Activated CD8-positive, alpha-beta T cell treated with anti-CD3 and anti-CD28 coated beads for 36 hours (primary cell): ENCODE results near the gene SPI1. TPM values are rescaled to one million over a fixed set of nuclear protein-coding genes. Genes with fewer than 3 reads are reported as not detected.

Experiments used
- ATAC-seq: fragments of 200-7000 bp; cut with Tn5 transposase; one replicate; pipeline ENCODE4 v1.10.0; 2021; ENCODE audit warnings: mild to moderate bottlenecking, moderate library complexity
- CTCF ChIA-PET: fragments of 350-600 bp; sonication (Branson Sonifier 250); formaldehyde crosslinking; loops from one replicate; lab custom pipeline; 2021; ENCODE audit warnings: antibody characterized with exemption; lab: Charles Lee
- POLR2A ChIA-PET: fragments of 350-600 bp; sonication (Branson Sonifier 250); formaldehyde crosslinking; loops from one replicate; lab custom pipeline; 2021; ENCODE audit warnings: antibody characterized with exemption; lab: Charles Lee
- DNase-seq: peaks from one replicate; pipeline ENCODE4 v3.0.0-alpha.2; 2020
- H3K27ac Mint-ChIP-seq: one replicate; pipeline ENCODE4 v1.8.0; 2021; ENCODE audit warnings: mild to moderate bottlenecking, mixed read lengths
- H3K27me3 Mint-ChIP-seq: one replicate; pipeline ENCODE4 v1.8.0; 2021; ENCODE audit warnings: mixed read lengths
- H3K36me3 Mint-ChIP-seq: one replicate; pipeline ENCODE4 v1.8.0; 2021; ENCODE audit warnings: low read depth, mixed read lengths
- H3K4me1 Mint-ChIP-seq: one replicate; pipeline ENCODE4 v1.8.0; 2021; ENCODE audit warnings: low read depth, mixed read lengths
- H3K4me3 Mint-ChIP-seq: one replicate; pipeline ENCODE4 v1.8.0; 2021; ENCODE audit warnings: mild to moderate bottlenecking, moderate library complexity, mixed read lengths
- H3K9me3 Mint-ChIP-seq: one replicate; pipeline ENCODE4 v1.8.0; 2021; ENCODE audit warnings: mixed read lengths
- CTCF ChIP-seq: fragments of 200-600 bp; IDR thresholded peaks from one replicate; pipeline ENCODE4 v1.8.0; 2022; ENCODE audit warnings: antibody characterized with exemption, mild to moderate bottlenecking
- intact Hi-C: fragments of 100-400 bp; cut with micrococcal nuclease; formaldehyde crosslinking; loops from one replicate; pipeline ENCODE4 v1.10.0; 2022
- total RNA-seq, 2 experiments: library from RNA; stranded (reverse); gene quantifications; one replicate each; pipeline ENCODE4 v1.2.3, GENCODE V29; 2021

SPI1 gene
- total RNA-seq, 2 experiments from 2014 or later = 0.25 TPM; not detected in 1

GRCh38 chr11:47400768-47401279, 22.5 kb upstream of the SPI1 start:
- peaks cover 15% of the 10 kb centered on the region for H3K4me1 Mint-ChIP-seq
- peak overlapping the region; percentile 58 for H3K27ac Mint-ChIP-seq
- DNase-seq (no peak), ATAC-seq (peak; percentile 17)
- no peaks in the 10 kb centered on the region for H3K36me3 Mint-ChIP-seq
- peak overlapping the region; percentile 64 for H3K4me3 Mint-ChIP-seq
- no peak for TF ChIP-seq CTCF
- ChIA-PET POLR2A (interaction anchor here (1.2 to 2.1 kb wide), 3 partner anchors 17 to 27 kb away, joined by 4 to 9 read pairs (median 4); partner anchors contain the start of gene PSMC3), CTCF (interaction anchor here (5.2 kb wide), 1 partner anchor 27 kb away, joined by 40 read pairs; no protein-coding TSS in a partner anchor)
- H3K27me3 Mint-ChIP-seq = no peaks in the 10 kb centered on the region
- no peaks in the 10 kb centered on the region for H3K9me3 Mint-ChIP-seq
- intact Hi-C loops = no loop called here

GRCh38 chr11:47399860-47400767, 21.8 kb upstream of the SPI1 start:
- no peaks in the 10 kb centered on the region for H3K36me3 Mint-ChIP-seq
- H3K4me3 Mint-ChIP-seq = peak overlapping the region; percentile 64
- no peaks in the 10 kb centered on the region for H3K9me3 Mint-ChIP-seq
- TF ChIP-seq CTCF = no peak
- DNase-seq (peak; percentile 34), ATAC-seq (peak; percentile 79)
- intact Hi-C loops = no loop called here
- POLR2A ChIA-PET = interaction anchor here (0.6 to 2.1 kb wide), 5 partner anchors 9 to 1552 kb away, joined by 3 to 9 read pairs (median 4); partner anchors contain the start of gene PSMC3
- peak overlapping the region; percentile 58 for H3K27ac Mint-ChIP-seq
- CTCF ChIA-PET = interaction anchor here (1.0 to 5.2 kb wide), 4 partner anchors 9 to 248 kb away, joined by 3 to 40 read pairs (median 12); no protein-coding TSS in a partner anchor
- peaks cover 19% of the 10 kb centered on the region for H3K4me1 Mint-ChIP-seq
- no peaks in the 10 kb centered on the region for H3K27me3 Mint-ChIP-seq

GRCh38 chr11:47398551-47398950, 20.2 kb upstream of the SPI1 start:
- ChIA-PET CTCF (interaction anchor here (2.0 to 5.2 kb wide), 2 partner anchors 8 to 25 kb away, joined by 5 to 40 read pairs; no protein-coding TSS in a partner anchor), POLR2A (interaction anchor here (2.1 kb wide), 1 partner anchor 19 kb away, joined by 9 read pairs; no protein-coding TSS in a partner anchor)
- TF ChIP-seq CTCF = no peak
- H3K27ac Mint-ChIP-seq = no peak overlapping the region
- H3K36me3 Mint-ChIP-seq = no peaks in the 10 kb centered on the region
- no peak overlapping the region for H3K4me3 Mint-ChIP-seq
- DNase-seq (no peak), ATAC-seq (no peak)
- H3K4me1 Mint-ChIP-seq = peaks cover 29% of the 10 kb centered on the region
- H3K9me3 Mint-ChIP-seq = no peaks in the 10 kb centered on the region
- intact Hi-C loops = no loop called here
- H3K27me3 Mint-ChIP-seq = no peaks in the 10 kb centered on the region

GRCh38 chr11:47398011-47398410, 19.7 kb upstream of the SPI1 start:
- Mint-ChIP-seq H3K27ac (no peak overlapping the region), H3K9me3 (no peaks in the 10 kb centered on the region), H3K36me3 (no peaks in the 10 kb centered on the region), H3K4me3 (no peak overlapping the region), H3K4me1 (peaks cover 31% of the 10 kb centered on the region), H3K27me3 (no peaks in the 10 kb centered on the region)
- no peak for TF ChIP-seq CTCF
- ATAC-seq (no peak), DNase-seq (no peak)
- intact Hi-C loops = no loop called here
- ChIA-PET CTCF (interaction anchor here (1.2 to 5.2 kb wide), 2 partner anchors 14 to 24 kb away, joined by 7 to 40 read pairs; no protein-coding TSS in a partner anchor), POLR2A (interaction anchor here (1.0 kb wide), 1 partner anchor 29 kb away, joined by 3 read pairs; no protein-coding TSS in a partner anchor)
